ENCODE results near the gene CAST.

- no peak for TF ChIP-seq CTCF (IDR thresholded peaks at IDR 0.05; ENCODE audit: borderline replicate concordance, extremely low read depth, low read length, poor library complexity, severe bottlenecking)
- no peak for TF ChIP-seq EZH2 (IDR thresholded peaks at IDR 0.05; ENCODE audit: borderline replicate concordance, low read depth, low read length, severe bottlenecking)
Observed at GRCh38 chr5:96718635-96719077, 56.5 kb downstream of the CAST start.

All from DND-41 (cell line).